GM19099 (cell line): ENCODE measurements around the gene TMEM250.

Experiments used
- POLR2A ChIP-seq: IDR thresholded peaks from 3 replicates; pipeline ENCODE4 v1.6.1; 2011; ENCODE audit warnings: low read depth; ENCODE audit not compliant: insufficient read length; ENCODE audit errors: extremely low read depth

Gene TMEM250

DNA sequence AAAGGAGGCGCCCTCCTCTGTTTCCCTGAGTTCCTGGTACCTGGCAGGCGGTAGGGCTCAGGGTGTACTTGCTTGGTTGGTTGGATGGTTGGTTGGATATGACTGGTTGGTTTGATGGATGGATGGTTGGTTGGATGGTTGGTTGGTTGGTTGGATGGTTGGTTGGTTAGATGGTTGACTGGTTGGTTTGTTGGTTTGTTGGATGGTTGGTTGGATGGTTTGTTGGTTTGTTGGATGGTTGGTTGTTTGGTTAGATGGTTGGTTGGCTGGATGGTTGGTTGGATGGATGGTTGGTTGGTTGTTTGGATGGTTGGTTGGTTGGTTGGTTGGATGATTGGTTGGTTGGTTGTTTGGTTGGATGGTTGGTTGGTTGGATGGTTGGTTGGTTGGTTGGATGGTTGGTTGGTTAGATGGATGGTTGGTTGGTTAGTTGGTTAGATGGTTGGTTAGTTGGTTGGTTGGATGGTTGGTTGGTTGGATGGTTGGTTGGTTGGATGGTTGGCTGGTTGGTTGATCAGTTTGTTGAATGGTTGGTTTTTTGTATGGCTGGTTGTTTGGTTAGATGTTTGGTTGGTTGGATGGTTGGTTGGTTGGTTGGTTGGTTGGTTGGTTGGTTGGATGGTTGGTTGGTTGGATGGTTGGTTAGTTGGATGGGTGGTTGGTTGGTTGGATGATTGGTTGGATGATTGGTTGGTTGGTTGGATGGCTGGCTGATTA lies 6.5 kb upstream of the TMEM250 start:
- no peak for TF ChIP-seq POLR2A

DNA sequence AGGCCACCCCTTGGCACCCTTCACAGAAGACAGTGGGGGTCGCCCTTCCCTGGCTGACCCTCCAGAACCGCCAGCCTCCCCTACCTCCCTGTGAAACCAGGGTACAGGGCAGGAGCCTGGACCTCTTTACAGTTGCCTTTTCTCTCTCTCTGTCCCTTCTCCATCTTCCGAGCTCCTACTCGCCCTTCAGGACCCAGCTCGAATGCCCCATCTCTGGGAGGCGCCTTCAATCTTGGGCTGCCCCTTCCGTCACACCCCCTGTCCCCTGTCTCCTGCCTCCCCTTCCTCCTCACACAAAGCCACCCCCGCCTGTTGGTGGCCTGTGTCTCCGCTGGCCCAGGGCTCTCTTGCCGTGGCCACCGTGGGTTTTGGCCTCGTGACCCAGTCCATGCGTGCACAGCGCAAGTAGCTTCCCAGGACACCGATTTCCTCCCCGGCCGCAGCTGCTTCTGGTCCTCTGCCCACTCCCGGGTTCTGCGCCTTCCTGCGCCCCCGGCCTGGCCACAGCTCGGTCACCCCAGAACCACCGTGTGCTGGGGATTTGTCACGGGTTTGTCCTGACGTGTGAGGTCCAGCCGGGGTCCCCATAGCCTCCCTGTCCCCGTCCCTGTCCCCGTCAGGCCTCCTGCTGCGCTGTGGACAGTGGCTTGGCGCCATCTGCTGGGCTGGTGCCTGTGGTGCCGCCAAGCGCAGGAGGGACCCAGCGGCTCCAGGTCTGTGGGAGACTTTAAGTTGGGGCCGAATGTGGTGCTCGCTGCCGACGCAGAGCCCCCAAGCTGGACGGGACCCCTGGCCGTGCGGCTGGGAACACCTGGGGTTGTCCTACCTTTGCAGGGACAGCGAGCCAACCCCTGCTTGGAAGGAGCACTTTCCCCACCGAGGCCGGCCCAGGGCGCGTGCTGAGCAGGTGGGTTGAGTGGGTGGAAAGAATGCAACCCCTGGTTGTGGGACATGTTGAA lies 4.0 kb upstream of the TMEM250 start:
- no peak for TF ChIP-seq POLR2A

DNA sequence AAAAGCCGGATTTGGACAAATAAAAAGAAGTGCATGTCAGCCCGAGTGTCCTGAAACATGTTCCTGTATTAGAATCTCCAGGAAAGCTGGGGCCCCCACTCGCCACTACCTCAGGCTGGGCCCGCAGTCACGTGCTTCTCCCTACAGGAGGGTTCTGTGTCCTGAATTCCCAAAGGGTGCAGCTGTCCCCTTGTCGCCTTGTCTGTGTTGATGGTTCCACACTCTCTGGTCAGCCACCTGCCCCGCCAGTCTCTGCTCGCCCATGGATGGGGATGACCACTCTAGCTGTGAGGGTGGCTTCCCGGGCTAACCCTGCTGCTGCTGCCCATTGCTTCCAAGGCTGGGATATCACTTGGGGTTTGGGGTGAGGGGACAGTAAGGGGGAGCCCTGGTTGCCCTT lies 3.1 kb upstream of the TMEM250 start:
- TF ChIP-seq POLR2A: no peak

DNA sequence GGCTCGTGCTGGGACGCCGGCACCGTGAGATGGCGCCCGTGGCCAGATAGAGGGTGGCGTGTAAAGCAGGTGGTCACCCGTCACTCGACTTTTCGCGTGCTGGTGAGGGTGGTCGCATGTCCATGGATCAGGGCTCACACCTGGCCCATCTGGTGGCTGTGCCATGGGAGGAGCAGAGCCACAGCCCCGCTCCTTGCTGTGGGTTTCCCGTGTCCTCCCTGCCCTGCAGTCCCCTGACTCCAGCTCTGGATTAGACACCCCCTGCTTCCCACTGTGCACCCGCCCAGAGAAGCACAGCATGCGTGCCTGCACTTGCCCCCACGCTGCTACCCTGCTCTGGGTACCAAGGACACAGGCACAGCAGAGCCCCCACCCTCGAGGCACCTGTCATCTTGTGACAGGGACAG lies 1.8 kb upstream of the TMEM250 start:
- TF ChIP-seq POLR2A: no peak

DNA sequence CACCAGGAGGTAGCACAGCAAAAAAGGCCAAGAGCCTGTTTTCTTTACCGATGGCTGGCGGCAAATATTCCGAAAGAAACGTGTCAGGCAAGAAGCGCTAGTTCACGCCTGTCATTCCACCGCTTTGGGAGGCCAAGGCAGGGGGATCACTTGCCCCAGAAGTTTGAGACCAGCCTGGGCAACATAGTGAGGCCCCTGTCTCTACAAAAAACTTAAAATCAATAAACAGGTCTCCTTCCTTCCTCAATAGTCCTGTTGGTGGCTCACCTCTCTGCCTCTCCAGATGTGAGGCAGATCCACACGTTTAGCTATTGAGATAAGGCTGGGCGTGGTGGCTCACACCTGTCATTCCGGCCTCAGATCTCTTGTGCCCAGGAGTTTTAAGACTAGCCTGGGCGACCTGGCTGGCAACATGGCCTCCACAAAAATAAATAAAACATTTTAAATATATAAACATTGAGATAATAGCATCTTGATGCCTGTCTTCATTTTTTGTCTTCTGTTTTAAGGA lies 1.3 kb upstream of the TMEM250 start:
- TF ChIP-seq POLR2A: no peak

DNA sequence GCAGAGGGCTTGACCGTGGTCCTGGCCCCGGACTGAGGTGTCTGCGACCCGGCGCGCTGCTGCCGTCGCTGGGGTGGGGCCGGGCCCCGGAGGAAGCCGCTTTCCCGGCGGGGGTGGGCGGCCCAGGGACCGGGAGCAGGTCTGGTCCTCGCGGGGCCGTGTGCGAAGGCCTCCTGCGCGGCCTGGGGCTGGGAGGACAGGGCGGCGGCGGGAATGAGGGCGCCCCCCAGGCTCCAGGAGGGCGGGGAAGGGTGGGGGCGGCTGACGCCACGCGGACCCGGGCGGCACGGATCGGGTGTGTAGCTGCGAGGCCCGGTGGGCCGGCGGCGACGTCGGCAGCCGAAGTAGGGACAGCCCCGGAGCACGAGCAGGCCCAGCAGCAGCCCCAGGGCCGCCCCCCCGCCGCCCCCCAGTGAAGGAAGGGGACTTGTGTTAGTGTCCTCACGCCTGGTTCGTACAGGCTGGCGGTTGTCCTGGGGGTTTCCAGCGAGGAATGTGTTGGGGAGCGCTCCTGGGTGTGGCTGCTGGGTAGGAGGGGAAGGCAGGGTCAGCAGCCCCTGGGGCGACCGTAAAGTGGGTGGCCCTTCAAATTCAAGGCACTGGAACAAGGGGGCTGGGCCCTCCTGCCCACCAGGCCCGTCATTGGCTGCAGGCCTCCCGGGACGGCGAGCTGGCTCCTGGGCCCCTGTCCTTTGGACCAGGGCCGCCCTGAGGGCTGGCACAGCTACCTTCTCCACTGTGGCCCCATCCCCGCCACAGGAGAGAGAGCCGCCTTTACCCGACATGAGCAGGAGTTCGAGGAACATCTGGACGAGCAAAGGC lies 597 bp upstream of the TMEM250 start:
- TF ChIP-seq POLR2A: no peak

DNA sequence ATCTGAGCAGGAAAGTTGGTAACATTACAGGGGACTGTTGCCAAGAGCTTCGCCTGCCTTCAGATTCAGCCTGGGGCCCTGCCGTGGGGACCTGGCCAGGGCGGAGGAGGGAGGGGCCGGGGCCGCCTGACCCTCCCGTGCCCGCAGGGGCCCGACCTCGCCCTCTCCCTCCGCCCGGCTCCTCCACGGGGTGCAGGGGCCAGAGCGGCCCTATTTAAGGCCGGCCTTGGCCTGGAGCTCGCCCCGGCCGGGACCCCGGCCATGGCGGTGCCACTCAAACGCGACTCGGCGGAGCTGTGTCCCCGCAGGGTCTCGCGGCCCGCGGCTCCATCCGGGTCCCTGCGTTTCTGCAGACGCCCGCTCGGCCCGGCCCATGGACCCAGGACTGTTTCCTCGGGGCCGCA lies 757 bp downstream of the TMEM250 start:
- TF ChIP-seq POLR2A: no peak

DNA sequence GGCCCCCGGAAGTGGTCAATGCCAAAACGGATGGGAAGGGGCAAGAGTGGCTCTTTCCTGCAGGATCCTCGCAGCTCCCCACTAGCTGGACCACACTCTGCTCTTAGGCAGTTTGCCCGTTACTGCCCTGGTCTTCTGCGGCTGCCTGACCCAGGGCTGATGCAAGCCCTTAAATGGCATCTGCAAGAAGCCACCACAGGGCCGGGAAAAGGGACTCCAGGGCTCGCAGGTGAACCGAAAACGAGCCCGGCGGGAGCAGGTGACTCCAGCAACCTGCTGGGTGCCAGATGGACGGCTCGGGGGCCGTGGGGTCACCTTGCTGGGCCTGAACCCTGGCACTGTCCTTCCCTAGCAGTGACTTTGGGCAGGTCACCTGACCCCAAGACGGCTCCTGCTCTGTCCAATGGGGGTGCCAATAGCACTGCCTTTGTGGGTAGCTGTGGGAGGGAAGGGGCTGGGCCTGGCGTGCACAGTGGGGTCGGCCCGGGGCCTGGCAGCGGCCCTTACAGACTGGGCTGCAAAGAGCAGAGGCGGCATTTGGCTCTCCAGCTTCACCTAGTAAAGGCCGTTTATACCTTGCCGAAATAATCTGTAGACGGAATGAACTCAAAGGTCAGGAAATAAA lies 1.3 kb downstream of the TMEM250 start:
- no peak for TF ChIP-seq POLR2A

DNA sequence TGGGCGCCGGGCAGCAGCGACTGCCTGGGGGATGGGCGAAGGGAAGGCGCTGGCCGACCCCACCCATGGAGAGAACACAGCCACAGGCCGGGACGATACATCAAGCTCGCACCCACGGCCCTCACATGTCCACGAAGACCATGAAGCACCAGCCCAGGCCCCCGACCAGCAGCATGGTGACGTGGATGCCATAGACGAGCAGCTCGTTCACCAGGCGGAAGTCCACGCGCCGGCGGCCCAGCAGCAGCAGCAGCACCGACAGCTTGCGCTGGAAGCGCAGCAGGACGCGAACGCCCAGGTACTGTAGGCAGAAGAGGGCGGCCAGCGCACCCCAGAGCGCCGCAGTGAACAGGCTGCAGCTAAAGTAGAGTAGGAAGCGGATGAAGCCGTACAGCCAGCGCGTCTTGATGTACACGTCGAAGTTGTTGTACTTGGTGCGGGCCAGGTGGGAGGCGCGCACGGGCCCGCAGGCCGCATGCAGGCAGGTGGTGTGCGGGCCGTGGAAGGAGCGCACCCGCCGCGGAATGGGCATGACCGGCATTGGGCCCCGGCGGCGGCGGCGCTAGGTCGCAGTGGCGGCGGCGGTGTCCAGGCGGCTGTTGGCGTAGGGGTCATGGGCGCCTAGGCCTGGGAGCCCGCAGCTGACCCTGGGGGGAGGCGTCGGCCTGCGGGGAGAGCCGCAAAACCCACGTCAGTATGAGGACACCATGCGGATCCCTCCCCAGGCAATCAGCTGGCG lies 2.1 kb downstream of the TMEM250 start:
- TF ChIP-seq POLR2A: no peak

DNA sequence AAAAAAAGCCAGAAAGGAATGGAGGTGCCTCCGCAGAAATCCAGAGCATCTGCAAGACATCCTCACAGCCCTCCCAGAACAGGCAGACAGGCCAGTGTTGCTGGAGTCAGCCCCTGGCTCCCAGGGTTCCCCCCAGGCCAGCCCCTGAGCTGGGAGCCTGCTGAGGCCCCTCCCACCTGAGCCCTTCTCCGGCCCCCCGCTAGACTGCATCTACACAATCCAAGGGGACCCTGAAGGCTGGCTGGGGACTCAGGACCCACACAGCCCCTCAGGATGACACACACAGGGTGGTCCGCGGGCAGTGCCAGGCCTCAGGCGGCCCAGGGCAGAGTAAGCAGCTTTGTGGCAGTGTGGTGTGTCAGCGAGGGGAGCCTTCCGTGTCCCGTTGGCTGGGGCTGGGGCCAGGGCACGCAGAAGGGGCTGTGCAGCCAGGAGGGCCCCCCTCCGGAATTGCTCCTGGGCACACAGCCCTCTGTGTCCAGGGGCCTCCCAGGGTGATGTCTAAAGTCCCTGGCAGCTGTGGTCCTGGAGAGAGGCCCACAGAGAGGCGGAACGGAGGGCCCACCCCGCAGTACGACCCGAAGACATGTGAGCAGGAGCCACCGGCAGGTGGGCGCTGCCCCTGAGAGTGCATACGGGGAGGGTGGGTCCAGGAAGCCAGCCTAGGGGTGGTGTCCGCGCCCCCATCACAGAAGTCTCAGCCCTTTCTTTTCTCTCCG lies 2.9 kb downstream of the TMEM250 start:
- TF ChIP-seq POLR2A: no peak

DNA sequence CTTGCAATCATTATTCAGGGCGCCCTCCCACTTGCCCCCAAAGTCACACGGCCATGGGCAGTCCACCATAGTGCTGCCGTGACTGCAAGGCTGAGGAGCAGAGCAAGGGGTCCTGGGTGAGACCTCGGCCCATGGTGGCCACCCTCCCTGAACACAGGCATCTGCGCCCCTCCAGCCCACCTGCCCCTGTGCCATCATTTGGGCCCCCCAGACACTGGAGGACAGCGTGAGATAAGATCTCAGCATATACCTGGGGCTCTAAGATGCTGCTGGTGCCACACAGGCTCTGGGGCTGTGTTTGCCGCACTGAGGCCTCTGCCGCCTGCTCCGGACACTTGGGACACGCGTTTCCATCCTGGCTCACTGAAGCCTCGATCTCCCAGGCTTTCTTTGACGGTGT lies 3.5 kb downstream of the TMEM250 start:
- TF ChIP-seq POLR2A: no peak

DNA sequence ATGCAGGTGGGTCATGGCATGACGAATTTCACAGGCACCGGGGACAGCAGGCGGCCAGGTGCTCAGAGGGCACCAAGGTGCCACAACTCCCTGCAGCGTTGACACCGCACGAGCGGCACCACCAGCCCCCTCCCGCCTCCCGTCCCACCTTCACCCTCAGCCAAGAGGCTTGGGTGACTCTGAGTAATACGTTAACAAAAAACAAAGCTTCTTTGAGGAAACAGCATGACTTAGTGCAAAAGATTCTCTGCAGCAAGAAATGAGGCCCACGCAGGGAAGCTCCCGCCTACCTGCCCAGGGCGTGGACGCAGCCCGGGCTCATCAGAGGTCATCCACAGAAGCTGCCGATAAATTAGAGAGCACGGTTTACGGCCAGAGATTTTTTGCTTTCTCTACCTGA lies 4.1 kb downstream of the TMEM250 start:
- no peak for TF ChIP-seq POLR2A

DNA sequence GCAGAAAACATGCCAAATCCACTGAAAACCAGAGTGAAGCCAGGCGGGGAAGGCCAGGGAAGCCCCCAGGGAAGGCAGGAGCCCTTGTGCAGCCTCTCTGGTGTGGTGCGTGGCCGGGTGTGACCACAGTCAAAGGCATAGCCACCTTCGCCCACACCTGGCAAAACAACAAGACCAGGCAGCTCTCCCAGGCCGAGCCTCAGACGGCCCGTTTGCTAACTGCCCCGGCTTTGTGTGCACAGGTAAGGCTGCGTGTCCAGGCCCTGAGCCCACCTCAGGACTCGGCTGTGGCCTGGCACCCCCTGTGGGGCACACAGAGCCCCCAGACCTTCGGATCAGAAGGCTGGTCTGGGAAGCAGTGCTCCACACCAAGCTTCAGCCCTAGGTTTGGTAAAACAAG lies 6.1 kb downstream of the TMEM250 start:
- TF ChIP-seq POLR2A: peak; percentile 19
